HepG2 (cell line): ENCODE measurements around the gene NPDC1. TPM values are rescaled to one million over a fixed set of nuclear protein-coding genes. Genes with fewer than 3 reads are reported as not detected.

ENCODE experiments used
- CREB1 ChIP-seq, 2 experiments: fragments of 450-650 bp in 1 of 2; IDR thresholded peaks; 2 replicates each; pipeline ENCODE4 v1.6.1; 2016 to 2017; ENCODE audit warnings: control low read depth in 1 of 2, mild to moderate bottlenecking in 1 of 2, missing compliant biosample characterization in 1 of 2, missing genetic modification characterization in 1 of 2
- ETV5 ChIP-seq: IDR thresholded peaks from 2 replicates; pipeline ENCODE4 v1.6.1; 2018; ENCODE audit warnings: missing biosample characterization, missing genetic modification reagents, inconsistent platforms, borderline replicate concordance
- FOSL1 ChIP-seq: sonication (generic); formaldehyde crosslinking; IDR thresholded peaks from 2 replicates; pipeline ENCODE4 v1.9.0; 2021; ENCODE audit warnings: missing genetic modification reagents, borderline replicate concordance
- KDM5A ChIP-seq: fragments of 200-600 bp; sonication (generic); IDR thresholded peaks from 2 replicates; pipeline ENCODE4 v1.7.0; 2018; ENCODE audit warnings: antibody characterized with exemption, mild to moderate bottlenecking, low read length, borderline replicate concordance
- MED1 ChIP-seq: sonication (generic); formaldehyde crosslinking; IDR thresholded peaks from 2 replicates; pipeline ENCODE4 v1.4.0; 2020; ENCODE audit warnings: missing genetic modification reagents
- MXD4 ChIP-seq: IDR thresholded peaks from 2 replicates; pipeline ENCODE4 v1.6.1; 2016; ENCODE audit warnings: mild to moderate bottlenecking, missing biosample characterization, missing genetic modification reagents
- NR2F2 ChIP-seq: IDR thresholded peaks from 2 replicates; pipeline ENCODE4 v1.6.1; 2012; ENCODE audit warnings: low read depth, inconsistent platforms, borderline replicate concordance
- NR2F6 ChIP-seq, 2 experiments: IDR thresholded peaks; 2 replicates each; pipeline ENCODE4 v1.6.1; 2016; ENCODE audit warnings: antibody characterized with exemption in 1 of 2, mild to moderate bottlenecking in 1 of 2
- SOX5 ChIP-seq: IDR thresholded peaks from 2 replicates; pipeline ENCODE4 v1.6.1; 2016; ENCODE audit warnings: borderline replicate concordance
- SPEN ChIP-seq: sonication (generic); formaldehyde crosslinking; IDR thresholded peaks from 2 replicates; pipeline ENCODE4 v1.5.1; 2020; ENCODE audit warnings: low read depth, mild to moderate bottlenecking, missing genetic modification reagents
- TBL1XR1 ChIP-seq: fragments of 150-350 bp; IDR thresholded peaks from 2 replicates; pipeline ENCODE4 v1.6.1; 2014; ENCODE audit warnings: borderline replicate concordance, low read length; ENCODE audit not compliant: partially characterized antibody
- ZBTB7A ChIP-seq: sonication (generic); formaldehyde crosslinking; IDR thresholded peaks from 2 replicates; pipeline ENCODE4 v1.8.0; 2022; ENCODE audit warnings: mild to moderate bottlenecking, missing genetic modification reagents
- ZNF224 ChIP-seq: sonication (generic); formaldehyde crosslinking; IDR thresholded peaks from 2 replicates; pipeline ENCODE4 v1.5.0; 2020; ENCODE audit warnings: mild to moderate bottlenecking, missing genetic modification reagents
- ZNF331 ChIP-seq: sonication (generic); formaldehyde crosslinking; IDR thresholded peaks from 2 replicates; pipeline ENCODE4 v1.4.0; 2020; ENCODE audit warnings: missing genetic modification reagents
- ZNF333 ChIP-seq: sonication (generic); formaldehyde crosslinking; IDR thresholded peaks from 2 replicates; pipeline ENCODE4 v1.4.0; 2020; ENCODE audit warnings: mild to moderate bottlenecking, missing genetic modification reagents, borderline replicate concordance
- ZNF350 ChIP-seq: sonication (generic); formaldehyde crosslinking; IDR thresholded peaks from 2 replicates; pipeline ENCODE4 v1.4.0; 2020; ENCODE audit warnings: mild to moderate bottlenecking, low read depth, missing genetic modification reagents, borderline replicate concordance
- ZNF484 ChIP-seq: sonication (generic); formaldehyde crosslinking; IDR thresholded peaks from 2 replicates; pipeline ENCODE4 v1.5.1; 2020; ENCODE audit warnings: mild to moderate bottlenecking, low read depth, missing genetic modification reagents, borderline replicate concordance
- ZNF674 ChIP-seq: sonication (generic); formaldehyde crosslinking; IDR thresholded peaks from 2 replicates; pipeline ENCODE4 v1.5.0; 2020; ENCODE audit warnings: low read depth, mild to moderate bottlenecking, missing genetic modification reagents
- polyA plus RNA-seq, 8 experiments: library from polyadenylated mRNA; depleted of rRNA in 3 of 8; stranded (reverse) in 7 of 8; unstranded in 1 of 8; fragments of >200 nt; fragmentation: Illumina TruSeq in 4 of 8; extraction: Trizol in 4 of 8; gene quantifications; 2 replicates each; pipeline versions ENCODE4 v1.2.1 to v1.2.3, GENCODE V29; 2011 to 2016; ENCODE audit warnings: low read depth in 4 of 8, missing spikeins in 1 of 8, mixed read lengths in 1 of 8; ENCODE audit not compliant: insufficient read depth in 1 of 8
- total RNA-seq, 5 experiments: library from RNA; depleted of rRNA; stranded (reverse); fragments of >200 nt; fragmentation: Illumina TruSeq; extraction: Trizol; gene quantifications; 2 replicates each; pipeline ENCODE4 v1.2.3, GENCODE V29; 2016; ENCODE audit warnings: low read depth in 1 of 5
- TF ChIP-seq, protein P1 (sequence below): sonication (generic); formaldehyde crosslinking; IDR thresholded peaks from 2 replicates; pipeline ENCODE4 v1.5.0; 2020; ENCODE audit warnings: missing genetic modification reagents, mild to moderate bottlenecking, borderline replicate concordance
- TF ChIP-seq, protein P2 (sequence below): sonication (generic); formaldehyde crosslinking; IDR thresholded peaks from 2 replicates; pipeline ENCODE4 v1.4.0; 2020; ENCODE audit warnings: missing genetic modification reagents
- TF ChIP-seq, protein P3 (sequence below): IDR thresholded peaks from 2 replicates; pipeline ENCODE4 v1.6.1; 2016; ENCODE audit warnings: missing genetic modification reagents, missing compliant biosample characterization
- TF ChIP-seq, protein P4 (sequence below): IDR thresholded peaks from 2 replicates; pipeline ENCODE4 v1.6.1; 2012; ENCODE audit warnings: low read length, improper control_type of control experiment

Gene NPDC1
- total and polyA plus RNA-seq, 2 of the 13 experiments (the other 11 are each of a cell fraction or from before 2014, with no cell fraction given): 0.84 to 5.4 TPM

DNA sequence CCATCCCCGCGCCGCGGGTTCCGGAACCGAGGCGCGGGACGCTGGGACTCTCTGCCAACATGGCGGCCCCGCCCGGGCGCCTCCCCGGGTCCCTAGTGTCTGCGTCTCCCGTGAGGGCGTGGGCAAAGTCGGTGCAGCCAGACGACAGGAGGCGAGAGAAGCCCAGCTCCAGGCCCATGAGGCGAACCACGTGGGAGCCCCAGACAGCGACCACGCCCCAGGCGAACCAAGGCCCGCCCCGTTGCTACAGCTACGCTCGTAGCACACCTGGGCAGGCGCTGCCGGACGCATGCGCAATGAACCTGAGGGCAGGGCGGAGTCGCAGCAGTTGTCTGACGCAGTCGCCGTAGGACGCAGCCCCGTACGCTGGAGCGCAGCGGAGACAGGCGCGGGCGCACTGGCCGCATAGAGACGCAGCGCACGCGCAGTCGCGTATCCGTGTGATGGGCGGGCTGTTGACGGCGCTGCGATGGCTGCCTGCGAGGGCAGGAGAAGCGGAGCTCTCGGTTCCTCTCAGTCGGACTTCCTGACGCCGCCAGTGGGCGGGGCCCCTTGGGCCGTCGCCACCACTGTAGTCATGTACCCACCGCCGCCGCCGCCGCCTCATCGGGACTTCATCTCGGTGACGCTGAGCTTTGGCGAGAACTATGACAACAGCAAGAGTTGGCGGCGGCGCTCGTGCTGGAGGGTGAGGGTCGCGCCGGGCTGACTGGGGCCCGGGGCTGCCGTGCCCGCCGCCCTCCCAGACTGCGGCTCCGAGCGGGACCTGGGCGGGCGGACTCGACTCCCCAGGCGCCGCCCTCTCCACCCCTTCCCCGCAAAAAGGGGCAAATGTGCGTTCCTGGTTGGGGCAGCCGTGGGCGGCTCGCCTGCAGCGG is 40.8 kb upstream of the NPDC1 start, which contains the start of gene MAN1B1 (continued):
- TF ChIP-seq ZNF224 (CRISPR knock-in tag) (no peak), ZNF484 (CRISPR knock-in tag) (no peak), NR2F2 (no peak), FOSL1 (CRISPR knock-in tag) (no peak), SPEN (CRISPR knock-in tag) (peak; percentile 83), ZNF331 (CRISPR knock-in tag) (peak; percentile 63), ZNF674 (CRISPR knock-in tag) (peak; percentile 74; the same call in 1 of the 2 replicates), ZBTB7A (CRISPR knock-in tag) (0 out of 2 replicates have a peak, but pooled peaks have one; percentile 65), ETV5 (CRISPR knock-in tag) (peak; percentile 36; the same call in 1 of the 2 replicates), ZNF333 (CRISPR knock-in tag) (0 out of 2 replicates have a peak, but pooled peaks have one; percentile 8), MXD4 (CRISPR knock-in tag) (peak; percentile 99), TBL1XR1 (no peak), SOX5 (CRISPR knock-in tag) (no peak), MED1 (CRISPR knock-in tag) (0 out of 2 replicates have a peak, but pooled peaks have one; percentile 45), CREB1 (IDR thresholded peaks at IDR 0.05) (peak; percentile 84), CREB1 (CRISPR knock-in tag; IDR thresholded peaks at IDR 0.05) (no peak), KDM5A (peak; percentile 44; the same call in 1 of the 2 replicates), NR2F6 (IDR thresholded peaks at IDR 0.05) (no peak), NR2F6 (CRISPR knock-in tag; IDR thresholded peaks at IDR 0.05) (0 out of 2 replicates have a peak, but pooled peaks have one; percentile 13), ZNF350 (CRISPR knock-in tag) (peak; percentile 54; the same call in 1 of the 2 replicates)
- TF ChIP-seq, protein P1, sequence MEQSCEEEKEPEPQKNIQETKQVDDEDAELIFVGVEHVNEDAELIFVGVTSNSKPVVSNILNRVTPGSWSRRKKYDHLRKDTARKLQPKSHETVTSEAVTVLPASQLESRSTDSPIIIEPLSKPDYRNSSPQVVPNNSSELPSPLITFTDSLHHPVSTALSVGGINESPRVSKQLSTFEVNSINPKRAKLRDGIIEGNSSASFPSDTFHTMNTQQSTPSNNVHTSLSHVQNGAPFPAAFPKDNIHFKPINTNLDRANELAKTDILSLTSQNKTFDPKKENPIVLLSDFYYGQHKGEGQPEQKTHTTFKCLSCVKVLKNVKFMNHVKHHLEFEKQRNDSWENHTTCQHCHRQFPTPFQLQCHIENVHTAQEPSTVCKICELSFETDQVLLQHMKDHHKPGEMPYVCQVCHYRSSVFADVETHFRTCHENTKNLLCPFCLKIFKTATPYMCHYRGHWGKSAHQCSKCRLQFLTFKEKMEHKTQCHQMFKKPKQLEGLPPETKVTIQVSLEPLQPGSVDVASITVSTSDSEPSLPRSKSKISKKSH (CRISPR knock-in tag): no peak
- TF ChIP-seq, protein P2, sequence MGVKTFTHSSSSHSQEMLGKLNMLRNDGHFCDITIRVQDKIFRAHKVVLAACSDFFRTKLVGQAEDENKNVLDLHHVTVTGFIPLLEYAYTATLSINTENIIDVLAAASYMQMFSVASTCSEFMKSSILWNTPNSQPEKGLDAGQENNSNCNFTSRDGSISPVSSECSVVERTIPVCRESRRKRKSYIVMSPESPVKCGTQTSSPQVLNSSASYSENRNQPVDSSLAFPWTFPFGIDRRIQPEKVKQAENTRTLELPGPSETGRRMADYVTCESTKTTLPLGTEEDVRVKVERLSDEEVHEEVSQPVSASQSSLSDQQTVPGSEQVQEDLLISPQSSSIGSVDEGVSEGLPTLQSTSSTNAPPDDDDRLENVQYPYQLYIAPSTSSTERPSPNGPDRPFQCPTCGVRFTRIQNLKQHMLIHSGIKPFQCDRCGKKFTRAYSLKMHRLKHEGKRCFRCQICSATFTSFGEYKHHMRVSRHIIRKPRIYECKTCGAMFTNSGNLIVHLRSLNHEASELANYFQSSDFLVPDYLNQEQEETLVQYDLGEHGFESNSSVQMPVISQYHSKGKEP (CRISPR knock-in tag): no peak
- TF ChIP-seq, protein P3, sequence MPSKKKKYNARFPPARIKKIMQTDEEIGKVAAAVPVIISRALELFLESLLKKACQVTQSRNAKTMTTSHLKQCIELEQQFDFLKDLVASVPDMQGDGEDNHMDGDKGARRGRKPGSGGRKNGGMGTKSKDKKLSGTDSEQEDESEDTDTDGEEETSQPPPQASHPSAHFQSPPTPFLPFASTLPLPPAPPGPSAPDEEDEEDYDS (CRISPR knock-in tag): peak; percentile 89
- TF ChIP-seq, protein P4, sequence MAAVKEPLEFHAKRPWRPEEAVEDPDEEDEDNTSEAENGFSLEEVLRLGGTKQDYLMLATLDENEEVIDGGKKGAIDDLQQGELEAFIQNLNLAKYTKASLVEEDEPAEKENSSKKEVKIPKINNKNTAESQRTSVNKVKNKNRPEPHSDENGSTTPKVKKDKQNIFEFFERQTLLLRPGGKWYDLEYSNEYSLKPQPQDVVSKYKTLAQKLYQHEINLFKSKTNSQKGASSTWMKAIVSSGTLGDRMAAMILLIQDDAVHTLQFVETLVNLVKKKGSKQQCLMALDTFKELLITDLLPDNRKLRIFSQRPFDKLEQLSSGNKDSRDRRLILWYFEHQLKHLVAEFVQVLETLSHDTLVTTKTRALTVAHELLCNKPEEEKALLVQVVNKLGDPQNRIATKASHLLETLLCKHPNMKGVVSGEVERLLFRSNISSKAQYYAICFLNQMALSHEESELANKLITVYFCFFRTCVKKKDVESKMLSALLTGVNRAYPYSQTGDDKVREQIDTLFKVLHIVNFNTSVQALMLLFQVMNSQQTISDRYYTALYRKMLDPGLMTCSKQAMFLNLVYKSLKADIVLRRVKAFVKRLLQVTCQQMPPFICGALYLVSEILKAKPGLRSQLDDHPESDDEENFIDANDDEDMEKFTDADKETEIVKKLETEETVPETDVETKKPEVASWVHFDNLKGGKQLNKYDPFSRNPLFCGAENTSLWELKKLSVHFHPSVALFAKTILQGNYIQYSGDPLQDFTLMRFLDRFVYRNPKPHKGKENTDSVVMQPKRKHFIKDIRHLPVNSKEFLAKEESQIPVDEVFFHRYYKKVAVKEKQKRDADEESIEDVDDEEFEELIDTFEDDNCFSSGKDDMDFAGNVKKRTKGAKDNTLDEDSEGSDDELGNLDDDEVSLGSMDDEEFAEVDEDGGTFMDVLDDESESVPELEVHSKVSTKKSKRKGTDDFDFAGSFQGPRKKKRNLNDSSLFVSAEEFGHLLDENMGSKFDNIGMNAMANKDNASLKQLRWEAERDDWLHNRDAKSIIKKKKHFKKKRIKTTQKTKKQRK: no peak
